ENCODE results near the gene MCTP1. TPM values are rescaled to one million over a fixed set of nuclear protein-coding genes. Genes with fewer than 3 reads are reported as not detected.
A peak's percentile ranks its signal among the peaks of the same experiment; 100 is the strongest.
"Not testable (repeated sequence)": the region's sequence is repeated elsewhere in the genome, so short reads cannot be mapped to it uniquely, and the experiment has no call there.

Gene MCTP1
- total RNA-seq, 1 experiment from 2014 or later = 25.8 TPM

DNA sequence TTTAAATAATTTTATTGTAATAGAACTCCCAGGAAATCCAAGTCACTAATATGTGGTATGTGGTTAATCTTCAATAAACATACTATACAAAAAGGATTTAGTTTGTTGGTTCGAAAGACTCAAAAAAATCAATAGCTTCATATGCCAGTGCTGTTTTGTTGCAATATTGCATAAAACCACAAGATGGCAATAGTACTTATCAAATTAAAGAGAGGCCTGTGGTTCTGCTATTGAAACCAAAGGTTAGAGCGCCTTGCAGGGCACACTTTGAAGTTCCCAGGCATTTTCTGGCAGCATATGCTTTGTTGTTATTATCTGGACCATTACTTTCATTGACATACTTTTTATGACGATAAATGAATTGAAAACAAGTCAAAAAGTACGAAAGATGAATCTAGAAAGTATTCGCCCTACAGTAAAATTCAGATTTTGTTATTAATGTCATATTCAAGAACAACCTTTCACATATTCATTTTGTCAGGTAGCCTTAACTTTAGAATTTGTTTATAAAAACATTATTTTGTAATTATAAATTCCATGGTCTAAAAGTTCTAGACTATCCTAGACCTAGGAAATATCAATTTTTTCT, 316.3 kb downstream of the MCTP1 start:
- ChIA-PET CTCF (interaction anchor here (0.6 to 1.0 kb wide), 6 partner anchors 113 to 293 kb away, joined by 3 to 9 read pairs (median 3); no protein-coding TSS in a partner anchor), POLR2A (ENCODE audit: low non-redundant PET) (no interaction called here)
- H3K36me3 ChIP-seq (ENCODE audit: insufficient read depth, low read length, poor library complexity, severe bottlenecking) = no peaks in the 10 kb centered on the region
- DNase-seq (ENCODE audit: low spot score) = peak; percentile 82
- no peak overlapping the region for H3K27ac ChIP-seq (ENCODE audit: low read depth, low read length, poor library complexity, severe bottlenecking)
- H3K9me3 ChIP-seq (ENCODE audit: low read depth, low read length, poor library complexity, severe bottlenecking) = no peaks in the 10 kb centered on the region
- TF ChIP-seq EZH2 (IDR thresholded peaks at IDR 0.05; ENCODE audit: borderline replicate concordance, low read depth, low read length, poor library complexity, severe bottlenecking) (no peak), CTCF (conservative IDR thresholded peaks at IDR 0.05; ENCODE audit: low read depth, low read length) (peak; percentile 70)
- H3K4me3 ChIP-seq (ENCODE audit: low read depth, low read length, poor library complexity, severe bottlenecking) = no peak overlapping the region
- H3K4me1 ChIP-seq (ENCODE audit: insufficient read depth, low read length, poor library complexity, severe bottlenecking) = no peaks in the 10 kb centered on the region
- intact Hi-C loops (cut with micrococcal nuclease; ENCODE audit: unreplicated experiment) = loop anchor here (2.0 to 5.0 kb wide), 4 partner anchors 112 to 292 kb away; no protein-coding TSS in a partner anchor
- no TSS peak for BruUV-seq (replicated peaks)
- no peaks in the 10 kb centered on the region for H3K27me3 ChIP-seq (replicated peaks; ENCODE audit: insufficient read depth, low read depth, low read length, poor library complexity)

DNA sequence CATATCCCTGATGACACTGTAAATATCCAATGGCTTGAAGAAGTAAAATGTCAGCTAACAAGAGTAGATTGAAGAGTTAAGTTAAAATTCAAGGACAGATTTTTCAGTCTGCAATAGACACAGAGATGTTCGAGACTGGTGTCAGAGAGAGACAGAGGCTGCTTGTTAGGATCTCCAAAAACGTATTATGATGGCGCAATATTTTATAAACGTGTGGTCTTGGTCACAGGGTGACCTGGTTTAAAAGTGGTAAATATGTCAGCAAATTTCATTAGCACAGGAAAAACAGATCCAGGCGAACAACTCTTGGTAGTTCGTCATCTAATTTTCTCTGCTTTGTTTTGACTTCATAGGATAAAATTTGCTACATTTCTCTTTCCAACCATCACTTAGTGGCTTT, 317.4 kb downstream of the MCTP1 start:
- Histone ChIP-seq H3K4me1 (ENCODE audit: insufficient read depth, low read length, poor library complexity, severe bottlenecking) (no peaks in the 10 kb centered on the region), H3K9me3 (ENCODE audit: low read depth, low read length, poor library complexity, severe bottlenecking) (no peaks in the 10 kb centered on the region), H3K4me3 (ENCODE audit: low read depth, low read length, poor library complexity, severe bottlenecking) (no peak overlapping the region), H3K27me3 (replicated peaks; ENCODE audit: insufficient read depth, low read depth, low read length, poor library complexity) (no peaks in the 10 kb centered on the region), H3K36me3 (ENCODE audit: insufficient read depth, low read length, poor library complexity, severe bottlenecking) (no peaks in the 10 kb centered on the region), H3K27ac (ENCODE audit: low read depth, low read length, poor library complexity, severe bottlenecking) (no peak overlapping the region)
- no peak for TF ChIP-seq CTCF (conservative IDR thresholded peaks at IDR 0.05; ENCODE audit: low read depth, low read length)
- TF ChIP-seq EZH2 (IDR thresholded peaks at IDR 0.05; ENCODE audit: borderline replicate concordance, low read depth, low read length, poor library complexity, severe bottlenecking) = no peak
- ChIA-PET CTCF (no interaction called here), POLR2A (ENCODE audit: low non-redundant PET) (no interaction called here)
- no peak for DNase-seq (ENCODE audit: low spot score)
- intact Hi-C loops (cut with micrococcal nuclease; ENCODE audit: unreplicated experiment) = loop anchor here (5.0 kb wide), 1 partner anchor 210 kb away; no protein-coding TSS in a partner anchor
- BruUV-seq (replicated peaks) = no TSS peak

GRCh38 chr5:94959279-94959678, 325.6 kb downstream of the MCTP1 start:
- DNase-seq (ENCODE audit: low spot score); H3K9me3 ChIP-seq (ENCODE audit: low read depth, low read length, poor library complexity, severe bottlenecking); H3K36me3 ChIP-seq (ENCODE audit: insufficient read depth, low read length, poor library complexity, severe bottlenecking); POLR2A ChIA-PET (ENCODE audit: low non-redundant PET); H3K27ac ChIP-seq (ENCODE audit: low read depth, low read length, poor library complexity, severe bottlenecking); H3K27me3 ChIP-seq (replicated peaks; ENCODE audit: insufficient read depth, low read depth, low read length, poor library complexity); CTCF ChIA-PET; H3K4me3 ChIP-seq (ENCODE audit: low read depth, low read length, poor library complexity, severe bottlenecking); BruUV-seq (replicated peaks); H3K4me1 ChIP-seq (ENCODE audit: insufficient read depth, low read length, poor library complexity, severe bottlenecking); intact Hi-C loops (cut with micrococcal nuclease; ENCODE audit: unreplicated experiment): not testable (repeated sequence)

DNA sequence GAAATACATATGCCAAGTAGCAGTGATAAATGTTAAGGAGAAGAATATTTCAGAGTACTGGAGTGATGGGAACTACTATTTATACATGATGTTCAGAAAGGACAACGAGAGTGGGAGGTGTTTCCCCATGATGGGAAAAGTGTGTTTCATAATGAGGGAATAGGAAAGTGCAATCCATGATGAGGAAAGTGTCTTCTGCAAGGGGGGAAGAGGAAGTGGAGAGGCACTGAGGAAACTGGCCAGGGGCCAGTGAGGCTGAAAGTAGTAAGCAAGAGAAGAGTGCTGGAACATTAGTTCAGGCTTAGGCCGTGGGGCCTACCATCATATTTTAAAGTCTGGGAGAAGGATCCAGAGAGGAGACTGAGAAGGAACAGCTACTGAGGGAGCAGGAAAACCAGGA, 339.2 kb downstream of the MCTP1 start:
- intact Hi-C loops (cut with micrococcal nuclease; ENCODE audit: unreplicated experiment) = no loop called here

More for the DNA sequence above, 339.2 kb downstream of the MCTP1 start:
- Histone ChIP-seq H3K4me1 (ENCODE audit: insufficient read depth, low read length, poor library complexity, severe bottlenecking) (peaks cover 7% of the 10 kb centered on the region), H3K36me3 (ENCODE audit: insufficient read depth, low read length, poor library complexity, severe bottlenecking) (no peaks in the 10 kb centered on the region), H3K4me3 (ENCODE audit: low read depth, low read length, poor library complexity, severe bottlenecking) (no peak overlapping the region), H3K27me3 (replicated peaks; ENCODE audit: insufficient read depth, low read depth, low read length, poor library complexity) (no peaks in the 10 kb centered on the region), H3K27ac (ENCODE audit: low read depth, low read length, poor library complexity, severe bottlenecking) (no peak overlapping the region), H3K9me3 (ENCODE audit: low read depth, low read length, poor library complexity, severe bottlenecking) (no peaks in the 10 kb centered on the region)
- no TSS peak for BruUV-seq (replicated peaks)
- no peak for DNase-seq (ENCODE audit: low spot score)
- ChIA-PET CTCF (no interaction called here), POLR2A (ENCODE audit: low non-redundant PET) (no interaction called here)
- TF ChIP-seq EZH2 (IDR thresholded peaks at IDR 0.05; ENCODE audit: borderline replicate concordance, low read depth, low read length, poor library complexity, severe bottlenecking) = no peak
- no peak for TF ChIP-seq CTCF (conservative IDR thresholded peaks at IDR 0.05; ENCODE audit: low read depth, low read length)
